Adrenal gland (tissue), 12 donors: ENCODE data around the gene SP100. TPM values are rescaled to one million over a fixed set of nuclear protein-coding genes. Genes with fewer than 3 reads are reported as not detected.

Experiments
- DNase-seq, 7 donors: peaks; one replicate each; pipeline ENCODE4 v3.0.0-alpha.2; 2019 to 2020
- H3K27ac ChIP-seq, 5 donors: fragments of 200-600 bp; sonication (generic) in 4 of 5; 1 replicate in 3 of 5; 2 replicates in 2 of 5; pipeline versions ENCODE4 v1.5.1 to v1.8.0; 2016 to 2020; ENCODE audit warnings: mild to moderate bottlenecking in 1 of 5
- H3K27me3 ChIP-seq: fragments of 200-600 bp; 2 replicates; pipeline ENCODE4 v1.8.0; 2021
- H3K36me3 ChIP-seq, 2 donors: fragments of 200-600 bp; replicated peaks in 1 of 2; 1 replicate in 1 of 2; 2 replicates in 1 of 2; pipeline versions ENCODE4 v1.5.1 to v1.8.0; 2018 to 2022
- H3K4me1 ChIP-seq, 2 donors: fragments of 200-600 bp; replicated peaks in 1 of 2; 1 replicate in 1 of 2; 2 replicates in 1 of 2; pipeline versions ENCODE4 v1.5.1 to v1.8.0; 2018 to 2021
- H3K4me3 ChIP-seq, 4 donors: fragments of 200-600 bp; sonication (generic) in 3 of 4; one replicate each; pipeline ENCODE4 v1.5.1; 2016 to 2018
- H3K9me3 ChIP-seq, 3 donors: fragments of 200-600 bp; sonication (generic) in 1 of 3; replicated peaks in 1 of 3; 1 replicate in 2 of 3; 2 replicates in 1 of 3; pipeline versions ENCODE4 v1.5.1 to v1.8.0; 2016 to 2021
- CTCF ChIP-seq, 6 experiments: fragments of 450-650 bp in 4 of 6; fragments of 200-600 bp in 2 of 6; sonication (generic) in 1 of 6; IDR thresholded peaks; 1 replicate in 5 of 6; 2 replicates in 1 of 6; pipeline versions ENCODE4 v1.5.1 to v1.8.0; 2016 to 2021; ENCODE audit warnings: antibody characterized with exemption in 6 of 6, mild to moderate bottlenecking in 2 of 6, moderate library complexity in 1 of 6
- POLR2A ChIP-seq, 2 donors: fragments of 450-650 bp; IDR thresholded peaks; one replicate each; pipeline ENCODE4 v1.6.1; 2017; ENCODE audit warnings: antibody characterized with exemption in 2 of 2, mild to moderate bottlenecking in 2 of 2, moderate library complexity in 1 of 2
- WGBS, 4 donors: extraction: QIAGEN DNeasy Blood & Tissue Kit in 2 of 4; methylation state at CpG; one replicate each; pipeline versions ENCODE4 v1.1.5 to v1.1.7; 2013 to 2017; 5-methylcytosine and 5-hydroxymethylcytosine counted together
- intact Hi-C, 2 donors: fragments of 100-400 bp; cut with DNase I; formaldehyde crosslinking; loops; one replicate each; pipeline versions ENCODE4 v1.14.1 to v1.15.0; 2022 to 2023
- polyA plus RNA-seq, 3 donors: library from polyadenylated mRNA; stranded (reverse); fragments of 200-250 nt in 2 of 3; fragments of 350-450 nt in 1 of 3; fragmentation: Illumina TruSeq in 1 of 3; extraction: RNeasy Lipid Tissue Mini Kit (QIAGEN cat#74804) in 1 of 3; gene quantifications; one replicate each; pipeline ENCODE4 v1.2.3, GENCODE V29; 2013 to 2014
- total RNA-seq, 9 donors: library from RNA; depleted of rRNA in 4 of 9; stranded (reverse); fragments of >200 nt in 4 of 9; fragments of 120-200 nt in 1 of 9; fragmentation: NEBNext Ultra II Directional in 1 of 9; extraction: Animal tissue kit (Norgen Biotek cat#: 25700) in 1 of 9; gene quantifications; one replicate each; pipeline versions ENCODE4 v1.1.0 to v1.2.4, GENCODE V29; 2013 to 2023
- donor health status: healthy with polysubstance abuse.
- donor health status: Bipolar disorder and iron deficiency.
- donor health status: DM: yes; HTN: yes; CAD: no.
- donor health status: DM: no; HTN: no; CAD: no.
- donor health status: DM: no; HTN: no; CAD: no.
- donor health status: DM: yes; HTN: yes; CAD: no.

SP100 gene
- total and polyA plus RNA-seq, 12 donors: 59.2 to 147 (median 99.9) TPM

- H3K27me3 ChIP-seq: no peaks in the 10 kb centered on the region
- intact Hi-C loops: no loop called here
- DNase-seq: no peak
- no peaks in the 10 kb centered on the region for H3K9me3 ChIP-seq
- 50 to 75% (median 68%) methylated on average over 1 of the region's 1 CpG for WGBS, 4 donors
- H3K36me3 ChIP-seq: peaks cover 0 to 15% of the 10 kb centered on the region in 2 donors
- TF ChIP-seq POLR2A (IDR thresholded peaks at IDR 0.05) (no peak), CTCF (IDR thresholded peaks at IDR 0.05) (no peak)
- H3K4me1 ChIP-seq: no peaks in the 10 kb centered on the region
- no peak overlapping the region for H3K27ac ChIP-seq
- H3K4me3 ChIP-seq: no peak overlapping the region
These were observed 76.1 kb downstream of the SP100 start for GRCh38 chr2:230492107-230492506.

GRCh38 chr2:230494980-230495379 is 79.0 kb downstream of the SP100 start:
- Histone ChIP-seq H3K27me3 (no peaks in the 10 kb centered on the region), H3K27ac (no peak overlapping the region), H3K36me3 (peaks cover 0 to 26% of the 10 kb centered on the region in 2 donors), H3K4me3 (no peak overlapping the region), H3K9me3 (no peaks in the 10 kb centered on the region), H3K4me1 (no peaks in the 10 kb centered on the region)
- WGBS, 4 donors: 80 to 97% (median 89%) methylated on average over 1 of the region's 1 CpG
- TF ChIP-seq CTCF (IDR thresholded peaks at IDR 0.05) (no peak), POLR2A (IDR thresholded peaks at IDR 0.05) (no peak)
- intact Hi-C loops: no loop called here
- no peak for DNase-seq

- Histone ChIP-seq H3K27me3 (no peaks in the 10 kb centered on the region), H3K36me3 (peaks cover 0 to 27% of the 10 kb centered on the region in 2 donors), H3K4me1 (no peaks in the 10 kb centered on the region), H3K27ac (no peak overlapping the region), H3K4me3 (no peak overlapping the region), H3K9me3 (no peaks in the 10 kb centered on the region)
- WGBS, 4 donors: 75 to 88% (median 80%) methylated on average over 3 of the region's 3 CpGs
- TF ChIP-seq CTCF (IDR thresholded peaks at IDR 0.05) (no peak), POLR2A (IDR thresholded peaks at IDR 0.05) (no peak)
- intact Hi-C loops: no loop called here
- no peak for DNase-seq
These were observed 80.9 kb downstream of the SP100 start for GRCh38 chr2:230496891-230497290.

- Histone ChIP-seq H3K4me1 (no peaks in the 10 kb centered on the region), H3K27ac (no peak overlapping the region), H3K4me3 (no peak overlapping the region), H3K9me3 (no peaks in the 10 kb centered on the region), H3K27me3 (no peaks in the 10 kb centered on the region), H3K36me3 (peaks cover 0 to 31% of the 10 kb centered on the region in 2 donors)
- no peak for TF ChIP-seq POLR2A (IDR thresholded peaks at IDR 0.05)
- 78 to 89% (median 86%) methylated on average over 5 of the region's 5 CpGs for WGBS, 4 donors
- intact Hi-C loops: no loop called here
- DNase-seq: no peak
These were observed 82.6 kb downstream of the SP100 start for GRCh38 chr2:230498506-230499107.

GRCh38 chr2:230502593-230502992 is 86.6 kb downstream of the SP100 start:
- no peak overlapping the region for H3K4me3 ChIP-seq
- no peak for TF ChIP-seq CTCF (IDR thresholded peaks at IDR 0.05)
- TF ChIP-seq POLR2A (IDR thresholded peaks at IDR 0.05): no peak
- WGBS, 4 donors: 91 to 97% (median 93%) methylated on average over 7 of the region's 7 CpGs
- H3K36me3 ChIP-seq: peaks cover 0 to 34% of the 10 kb centered on the region in 2 donors
- no peak for DNase-seq
- no peak overlapping the region for H3K27ac ChIP-seq
- H3K4me1 ChIP-seq: no peaks in the 10 kb centered on the region
- intact Hi-C loops: no loop called here
- H3K9me3 ChIP-seq: no peaks in the 10 kb centered on the region
- no peaks in the 10 kb centered on the region for H3K27me3 ChIP-seq
